GM20431 (cell line): ENCODE measurements around the gene PCNT.
"Not testable (repeated sequence)": the region's sequence is repeated elsewhere in the genome, so short reads cannot be mapped to it uniquely, and the experiment has no call there.

Source experiments
- in situ Hi-C: fragments of 300-500 bp; cut with MseI, MboI; formaldehyde crosslinking; loops from one replicate; pipeline ENCODE4 v1.15.0; 2020; ENCODE audit warnings: low sequenced_read_pairs; ENCODE audit not compliant: unreplicated experiment

The PCNT gene

GRCh38 chr21:46301759-46302158 is 22.2 kb upstream of the PCNT start:
- in situ Hi-C loops, result no loop called here

DNA sequence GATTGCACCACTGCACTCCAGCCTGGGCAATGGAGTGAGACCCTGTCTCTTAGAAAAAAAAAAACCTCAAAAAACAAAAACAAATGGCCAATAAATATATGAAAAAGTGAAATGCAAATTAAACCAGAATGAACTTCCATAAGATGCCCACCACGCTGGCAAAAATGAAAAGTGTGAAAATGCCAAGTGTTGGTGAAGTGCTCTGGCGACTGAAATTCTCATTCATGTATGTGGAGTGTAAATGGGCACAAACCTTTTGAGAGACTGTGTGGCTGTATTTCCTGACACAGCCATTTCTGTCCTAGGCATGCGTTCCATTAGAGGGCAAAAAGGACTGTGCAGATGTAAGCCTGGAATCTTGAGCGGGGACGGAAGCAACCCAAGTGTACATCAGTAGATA is 19.5 kb upstream of the PCNT start:
- in situ Hi-C loops, result no loop called here

- in situ Hi-C loops, result no loop called here
Measured at GRCh38 chr21:46304955-46305354, 19.0 kb upstream of the PCNT start.

DNA sequence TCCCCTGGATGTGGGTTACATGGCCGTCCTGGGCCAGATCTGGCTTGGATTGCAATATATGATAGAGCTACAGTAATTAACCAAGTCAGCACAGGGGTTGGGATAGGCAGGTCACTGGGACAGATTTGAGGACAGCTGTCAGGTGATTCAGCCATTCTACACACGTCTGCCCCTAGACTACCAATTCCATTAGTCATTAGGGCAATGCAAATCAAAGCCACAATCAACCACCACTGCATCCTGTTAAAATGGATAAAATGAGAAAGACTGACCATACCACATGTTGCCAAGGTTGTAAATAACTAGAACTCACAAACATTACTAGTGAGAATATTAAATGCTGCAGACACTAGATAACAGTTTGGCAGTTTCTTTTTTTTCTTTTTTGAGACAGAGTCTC is 16.3 kb upstream of the PCNT start:
- in situ Hi-C loops, result no loop called here

GRCh38 chr21:46308431-46308830 is 15.5 kb upstream of the PCNT start:
- in situ Hi-C loops, result no loop called here

DNA sequence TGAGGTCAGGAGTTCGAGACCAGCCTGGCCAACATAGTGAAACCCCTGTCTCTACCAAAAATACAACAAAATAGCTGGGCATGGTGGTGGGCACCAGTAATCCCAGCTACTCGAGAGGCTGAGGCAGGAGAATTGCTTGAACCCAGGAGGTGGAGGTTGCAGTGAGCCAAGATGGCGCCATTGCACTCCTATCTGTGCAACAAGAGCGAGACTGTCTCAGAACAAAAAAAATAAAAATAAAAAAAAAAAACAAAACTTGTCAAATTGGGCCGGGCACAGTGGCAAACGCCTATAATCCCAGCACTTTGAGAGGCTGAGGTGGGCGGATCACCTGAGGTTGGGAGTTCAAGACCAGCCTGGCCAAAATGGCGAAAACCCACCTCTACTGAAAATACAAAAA is 13.7 kb upstream of the PCNT start:
- in situ Hi-C loops, result not testable (repeated sequence)

- in situ Hi-C loops, result no loop called here
Measured at GRCh38 chr21:46311568-46311967, 12.4 kb upstream of the PCNT start.

DNA sequence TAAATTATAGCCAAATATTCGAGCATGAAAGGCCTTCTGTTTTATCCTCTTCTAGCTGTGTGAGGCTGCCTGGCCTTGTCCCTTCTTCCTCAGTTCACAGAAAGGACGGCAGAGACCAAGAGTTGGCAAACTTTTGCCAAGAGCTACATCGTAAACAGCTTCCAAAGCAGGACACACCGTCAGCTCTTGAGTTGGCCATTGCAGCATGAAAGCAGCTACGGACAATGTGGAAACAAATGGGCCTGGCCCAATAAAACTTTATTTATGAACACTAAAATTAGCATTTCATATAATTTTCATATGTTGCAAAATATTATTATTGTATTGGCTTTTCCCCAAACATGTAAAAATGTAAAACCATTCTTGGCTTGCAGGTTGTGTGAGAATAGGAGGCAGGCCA is 11.0 kb upstream of the PCNT start:
- in situ Hi-C loops, result no loop called here

DNA sequence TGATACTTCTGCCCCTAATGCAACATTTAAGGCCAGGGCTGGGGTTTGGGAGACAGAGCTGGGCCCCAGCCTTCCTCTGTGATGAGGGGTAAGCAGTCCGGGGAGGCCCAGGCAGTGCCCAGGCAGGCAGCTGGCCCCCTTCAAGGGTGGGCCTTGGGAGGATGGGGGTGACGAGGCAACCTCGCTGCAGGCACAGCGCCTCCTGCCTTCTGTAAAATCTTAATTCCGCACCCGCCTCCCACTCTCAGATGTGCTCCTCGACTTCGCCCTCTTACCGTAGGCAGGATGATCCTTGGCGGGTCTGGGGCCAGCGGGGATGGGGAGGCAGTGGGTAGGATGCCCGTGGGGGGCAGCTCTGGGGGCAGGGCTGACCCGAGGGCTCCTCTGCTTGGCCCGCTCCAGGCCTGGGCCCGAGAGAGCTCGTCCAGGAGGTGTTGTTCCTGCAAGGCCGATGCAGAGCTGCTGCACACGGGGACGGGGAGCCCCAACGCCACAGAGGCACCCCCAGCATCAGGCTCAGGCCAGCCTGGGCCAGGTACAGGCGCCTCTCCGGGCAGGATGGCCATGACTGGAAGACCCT is 9.4 kb upstream of the PCNT start:
- in situ Hi-C loops, result no loop called here

DNA sequence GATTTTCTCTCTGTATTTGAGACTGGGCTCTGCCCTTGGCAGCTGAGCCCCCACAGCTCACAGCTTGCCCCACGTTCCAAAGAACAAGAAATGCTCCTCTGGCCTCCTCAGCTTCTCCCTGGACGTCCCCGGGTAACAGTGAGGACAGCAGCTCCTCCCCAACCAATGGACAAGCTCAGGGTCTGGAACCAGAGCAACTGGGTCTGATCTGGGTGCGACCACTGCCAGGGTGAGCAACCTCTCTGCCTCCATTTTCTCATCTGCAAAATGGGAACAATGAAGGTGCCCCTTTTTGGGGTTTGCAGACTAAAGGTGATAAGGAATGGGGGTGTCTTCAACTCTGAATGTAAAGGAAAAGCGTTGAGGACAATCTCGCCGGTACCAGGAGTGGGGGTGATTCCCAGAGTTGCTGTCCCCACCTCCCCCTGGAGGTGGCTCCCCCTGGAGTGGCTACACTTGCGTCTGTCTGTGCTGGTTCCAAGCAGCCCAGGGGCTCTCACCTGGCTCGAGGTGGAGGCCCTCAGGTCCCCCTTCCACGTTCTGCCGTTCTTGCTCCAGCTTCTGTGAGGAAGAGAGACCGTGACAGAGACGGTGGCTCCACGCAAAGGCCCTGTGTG is 7.1 kb upstream of the PCNT start:
- in situ Hi-C loops, result no loop called here

- in situ Hi-C loops, result no loop called here
Measured at GRCh38 chr21:46317710-46318463, 6.1 kb upstream of the PCNT start.

GRCh38 chr21:46318464-46318845 is 5.5 kb upstream of the PCNT start:
- in situ Hi-C loops, result no loop called here

- in situ Hi-C loops, result no loop called here
Measured at GRCh38 chr21:46319186-46319585, 4.8 kb upstream of the PCNT start.

DNA sequence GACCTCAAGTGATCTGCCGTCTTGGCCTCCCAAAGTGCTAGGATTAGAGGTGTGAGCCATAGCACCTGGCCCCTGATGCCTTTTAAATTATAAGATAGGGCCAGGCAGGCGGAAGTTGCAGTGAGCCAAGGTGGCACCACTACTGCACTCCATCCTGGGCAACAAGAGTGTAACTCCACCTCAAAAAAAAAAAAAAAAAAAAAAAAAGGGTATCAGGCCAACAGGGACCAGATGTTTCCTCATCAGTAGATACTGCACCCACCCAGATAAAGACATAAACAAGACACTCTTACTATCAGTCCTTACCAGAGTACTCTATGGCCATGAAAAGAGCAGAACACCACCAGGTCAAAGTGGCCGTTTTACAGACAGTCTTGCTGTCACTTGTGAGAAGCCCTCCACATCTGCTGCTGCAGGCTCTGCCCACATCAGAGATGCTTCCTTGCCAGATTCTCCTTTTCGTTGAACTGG is 3.6 kb upstream of the PCNT start:
- in situ Hi-C loops, result no loop called here

DNA sequence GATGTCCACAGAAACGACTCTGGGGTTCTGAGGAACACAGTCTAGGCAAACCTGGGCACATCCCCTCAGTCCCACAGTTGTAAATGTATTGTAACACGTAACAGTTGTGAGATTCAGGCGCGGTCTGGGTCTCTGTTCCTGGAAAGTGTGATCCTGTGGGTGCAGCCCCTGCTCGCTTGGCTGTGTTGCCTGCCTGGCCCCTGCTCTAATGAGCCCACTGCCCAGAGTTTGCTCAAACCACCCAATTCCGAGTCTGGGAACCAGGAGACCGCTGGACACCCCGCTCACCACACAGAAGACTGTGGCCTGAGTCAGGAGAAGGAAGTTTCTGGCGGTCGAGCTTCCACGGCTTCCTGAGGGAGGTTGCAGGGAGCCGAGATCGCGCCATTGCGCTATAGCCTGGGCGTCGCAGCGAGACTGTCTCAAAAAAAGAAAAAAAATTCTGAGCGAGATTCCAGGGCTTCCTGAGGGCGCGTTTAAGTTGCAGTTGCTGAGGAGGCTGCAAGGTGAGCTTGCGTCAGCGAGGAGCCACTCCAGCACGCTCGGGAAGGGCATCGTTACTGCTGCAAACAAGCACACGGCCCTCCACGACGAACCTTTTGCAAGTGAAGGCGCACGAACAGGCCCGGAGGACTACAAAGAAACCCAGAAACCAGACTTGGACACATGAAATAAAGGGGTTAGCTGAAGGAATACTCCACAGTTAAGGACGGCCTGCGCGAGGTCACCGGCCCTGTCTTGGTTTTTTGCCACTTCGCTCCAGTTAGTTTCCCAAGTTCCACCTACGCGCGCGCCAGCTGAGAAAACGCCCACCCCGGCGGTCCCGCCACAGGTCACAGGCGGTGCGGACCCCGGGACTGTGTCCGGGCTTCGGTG is 1.4 kb upstream of the PCNT start:
- in situ Hi-C loops, result no loop called here

- in situ Hi-C loops, result no loop called here
Measured at GRCh38 chr21:46323227-46323709, 688 bp upstream of the PCNT start.

DNA sequence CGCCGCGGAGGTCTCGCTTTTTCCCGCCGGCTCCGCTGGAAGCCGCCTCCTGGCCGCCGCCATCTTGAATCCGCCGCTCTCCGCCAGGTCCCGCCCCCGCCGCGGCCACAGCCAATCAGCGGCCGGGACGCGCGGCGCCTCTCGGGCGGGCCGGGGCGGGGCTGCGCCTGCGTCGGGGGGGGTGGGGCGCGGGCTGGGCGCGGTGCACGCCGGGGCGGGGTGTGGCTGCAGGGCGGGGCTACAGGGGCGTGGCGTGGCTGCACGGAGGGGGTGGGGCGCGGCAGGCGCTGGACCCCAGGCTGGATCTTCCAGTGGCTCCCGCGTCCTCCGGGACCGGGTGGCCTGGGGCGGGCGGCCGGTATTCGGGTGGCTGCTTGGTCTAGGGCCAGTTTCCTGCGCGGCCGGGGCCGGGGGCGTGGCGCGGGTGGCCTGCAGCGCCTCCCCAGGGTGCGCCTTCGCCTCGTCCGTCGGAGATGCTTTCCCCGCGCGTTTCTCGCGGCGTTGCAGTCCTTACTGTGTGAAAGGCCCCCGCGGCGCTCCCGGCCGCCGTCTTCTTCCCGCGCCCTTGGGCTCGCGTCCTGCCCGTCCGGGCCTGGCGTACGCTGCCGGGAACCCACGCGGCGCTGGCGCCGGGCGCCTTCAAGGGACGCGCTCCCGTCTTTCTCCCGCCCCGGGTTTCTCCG is 575 bp downstream of the PCNT start:
- in situ Hi-C loops, result no loop called here

DNA sequence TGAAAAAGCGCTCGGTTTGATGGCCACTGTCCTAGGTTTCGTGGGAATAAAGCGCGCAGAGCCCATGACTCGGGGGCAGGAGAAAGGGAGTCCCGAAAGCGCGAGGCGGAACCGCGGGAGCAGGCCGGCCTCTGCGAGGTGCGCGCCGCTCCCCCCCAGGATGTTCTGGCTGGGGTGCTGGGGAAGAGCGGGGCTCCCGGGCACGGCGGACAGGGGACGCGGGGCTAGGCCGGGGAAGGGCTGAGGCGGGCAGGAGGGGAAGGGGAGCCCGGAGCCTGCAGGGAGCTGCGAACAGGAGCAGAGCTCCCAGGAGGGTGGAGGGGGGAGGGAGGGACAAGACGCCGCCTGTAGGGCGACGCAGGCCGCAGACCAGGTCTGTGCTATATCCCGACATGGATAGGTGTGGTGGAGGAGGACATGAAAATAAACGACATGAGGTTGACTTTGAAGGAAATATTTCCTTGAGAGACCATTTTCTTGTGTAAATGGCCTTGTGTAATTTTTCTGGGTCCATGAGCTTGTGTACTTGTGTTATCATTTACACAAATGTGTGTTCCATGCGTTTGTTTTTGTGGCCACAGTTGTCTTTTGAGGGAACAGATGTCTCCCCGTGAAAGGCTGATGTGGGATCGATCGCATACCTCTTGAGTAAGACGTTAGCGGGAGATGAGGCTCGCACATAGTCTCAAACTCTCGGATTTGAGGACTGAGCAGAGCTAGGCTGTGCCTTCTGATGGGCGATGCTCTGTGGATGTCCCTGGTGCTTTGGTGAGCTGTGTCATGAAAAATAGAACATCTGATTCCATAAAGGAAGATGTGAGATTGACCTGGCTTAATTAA is 1.3 kb downstream of the PCNT start:
- in situ Hi-C loops, result no loop called here

DNA sequence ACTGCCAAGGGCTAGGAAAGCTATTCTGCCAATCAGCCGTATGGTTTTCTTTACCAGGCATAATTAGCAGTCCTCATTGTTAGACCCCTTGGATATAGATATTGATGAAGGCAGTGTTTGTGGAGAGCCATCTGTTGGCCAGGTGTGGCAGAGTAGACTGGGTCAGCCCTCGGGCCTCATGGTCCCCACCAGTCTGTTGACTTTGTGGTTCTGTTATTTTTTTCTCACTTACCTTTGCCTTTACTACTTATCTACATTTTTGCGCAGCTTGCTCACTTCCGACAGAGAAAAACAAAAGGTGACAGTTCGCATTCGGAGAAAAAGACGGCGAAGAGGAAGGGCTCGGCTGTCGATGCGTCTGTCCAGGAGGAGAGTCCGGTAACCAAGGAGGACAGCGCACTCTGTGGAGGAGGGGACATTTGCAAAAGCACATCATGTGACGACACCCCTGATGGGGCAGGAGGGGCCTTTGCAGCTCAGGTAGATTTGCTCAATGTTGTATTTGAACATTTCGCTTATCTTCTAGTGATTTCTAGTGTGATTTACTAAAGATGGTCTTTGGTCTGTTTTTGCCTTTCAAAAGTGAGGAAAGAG is 2.3 kb downstream of the PCNT start:
- in situ Hi-C loops, result no loop called here
